ENCODE data around the gene INIP.
A peak's percentile ranks its signal among the peaks of the same experiment; 100 is the strongest.
"Not testable (repeated sequence)": the region's sequence is repeated elsewhere in the genome, so short reads cannot be mapped to it uniquely, and the experiment has no call there.

The INIP gene

GRCh38 chr9:112731971-112732370, 14.1 kb upstream of the INIP start:
- no peak for DNase-seq

- no peak for DNase-seq
Observed at GRCh38 chr9:112728401-112728800, 10.5 kb upstream of the INIP start.

GRCh38 chr9:112726428-112726827, 8.5 kb upstream of the INIP start:
- no peak for DNase-seq

GRCh38 chr9:112725961-112726360, 8.0 kb upstream of the INIP start:
- no peak for DNase-seq

GRCh38 chr9:112722749-112723148, 4.8 kb upstream of the INIP start:
- not testable (repeated sequence) for DNase-seq

- no peak for DNase-seq
Observed at GRCh38 chr9:112720113-112720780, 2.3 kb upstream of the INIP start.

- DNase-seq, result no peak
Observed at GRCh38 chr9:112719696-112720095, 1.8 kb upstream of the INIP start.

- no peak for DNase-seq
Observed at GRCh38 chr9:112719241-112719691, 1.3 kb upstream of the INIP start.

- no peak for DNase-seq
Observed at GRCh38 chr9:112712678-112713077, 5.2 kb downstream of the INIP start.

GRCh38 chr9:112711050-112711689, 6.7 kb downstream of the INIP start:
- peak; percentile 33 for DNase-seq

GRCh38 chr9:112705768-112706427, 12.0 kb downstream of the INIP start:
- no peak for DNase-seq

- DNase-seq, result no peak
Observed at GRCh38 chr9:112703304-112703703, 14.6 kb downstream of the INIP start.

- DNase-seq, result no peak
Observed at GRCh38 chr9:112700085-112700484, 17.8 kb downstream of the INIP start.

GRCh38 chr9:112699230-112699629, 18.7 kb downstream of the INIP start:
- no peak for DNase-seq

GRCh38 chr9:112696461-112696860, 21.5 kb downstream of the INIP start:
- no peak for DNase-seq

- no peak for DNase-seq
Observed at GRCh38 chr9:112694706-112695555, 23.0 kb downstream of the INIP start.

- DNase-seq, result no peak
Observed at GRCh38 chr9:112689161-112689740, 28.7 kb downstream of the INIP start.

GRCh38 chr9:112680731-112681402, 37.0 kb downstream of the INIP start:
- no peak for DNase-seq

GRCh38 chr9:112677040-112677439, 40.9 kb downstream of the INIP start:
- DNase-seq, result no peak

- not testable (repeated sequence) for DNase-seq
Observed at GRCh38 chr9:112673221-112673620, 44.7 kb downstream of the INIP start.

- DNase-seq, result no peak
Observed at GRCh38 chr9:112670991-112671625, 46.8 kb downstream of the INIP start.

- DNase-seq, result no peak
Observed at GRCh38 chr9:112669326-112669725, 48.6 kb downstream of the INIP start.

Data from inflammatory macrophage treated with lipopolysaccharide for 4 hours (primary cell).